Psoas muscle (tissue), 8 donors: ENCODE measurements around the gene COL25A1. TPM values are rescaled to one million over a fixed set of nuclear protein-coding genes. Genes with fewer than 3 reads are reported as not detected.
A peak's percentile ranks its signal among the peaks of the same experiment; 100 is the strongest.

Experiments
- ATAC-seq, 4 donors: fragments of 200-7000 bp; cut with Tn5 transposase; one replicate each; pipeline ENCODE4 v1.9.1; 2020; ENCODE audit warnings: moderate library complexity in 3 of 4, mild to moderate bottlenecking in 2 of 4
- DNase-seq, 2 donors: peaks; one replicate each; pipeline ENCODE4 v3.0.0-alpha.2; 2020
- H3K27ac ChIP-seq: fragments of 200-600 bp; one replicate; pipeline ENCODE4 v1.8.0; 2022
- H3K27me3 ChIP-seq, 3 donors: fragments of 200-600 bp in 1 of 3; one replicate each; pipeline versions ENCODE4 v1.6.1 to v1.8.0; 2013 to 2022; ENCODE audit warnings: low read length in 2 of 3, mild to moderate bottlenecking in 2 of 3, moderate library complexity in 1 of 3; ENCODE audit not compliant: insufficient read depth in 3 of 3
- H3K36me3 ChIP-seq, 2 donors: fragments of 200-600 bp in 1 of 2; one replicate each; pipeline versions ENCODE4 v1.6.1 to v1.8.0; 2013 to 2022; ENCODE audit warnings: low read depth in 1 of 2, mild to moderate bottlenecking in 1 of 2, moderate library complexity in 1 of 2; ENCODE audit not compliant: insufficient read depth in 1 of 2
- H3K4me1 ChIP-seq: fragments of 200-600 bp; one replicate; pipeline ENCODE4 v1.8.0; 2022
- H3K4me3 ChIP-seq: fragments of 200-600 bp; one replicate; pipeline ENCODE4 v1.8.0; 2022; ENCODE audit warnings: mild to moderate bottlenecking
- H3K9me3 ChIP-seq: fragments of 200-600 bp; one replicate; pipeline ENCODE4 v1.8.0; 2022
- CTCF ChIP-seq: fragments of 200-600 bp; IDR thresholded peaks from one replicate; pipeline ENCODE4 v1.8.0; 2022; ENCODE audit warnings: antibody characterized with exemption
- WGBS, 3 donors: extraction: QIAGEN DNeasy Blood & Tissue Kit; methylation state at CpG; one replicate each; pipeline versions ENCODE4 v1.1.6 to v1.1.7; 2013; 5-methylcytosine and 5-hydroxymethylcytosine counted together
- intact Hi-C, 2 donors: fragments of 100-400 bp; cut with DNase I; formaldehyde crosslinking; loops; one replicate each; pipeline versions ENCODE4 v1.11.0 to v1.14.2; 2022
- polyA plus RNA-seq, 3 donors: library from polyadenylated mRNA; stranded (reverse); fragments of 200-250 nt; gene quantifications; one replicate each; pipeline ENCODE4 v1.2.3, GENCODE V29; 2013
- total RNA-seq, 4 donors: library from RNA; stranded (reverse); fragmentation: NEBNext Ultra II Directional in 2 of 4; extraction: Animal tissue kit (Norgen Biotek cat#: 25700) in 2 of 4; gene quantifications; one replicate each; pipeline versions ENCODE4 v1.2.1 to v1.2.4, GENCODE V29; 2021 to 2023
- donor health status: healthy with polysubstance abuse.
- donor health status: DM: no; HTN: no; CAD: no; lungs with moderate emphysema.
- donor health status: Bipolar disorder and iron deficiency.
- donor health status: healthy.
- donor health status: DM: yes; HTN: yes; CAD: no.
- donor health status: DM: no; HTN: no; CAD: no.
- donor health status: DM: no; HTN: no; CAD: no.
- donor health status: DM: yes; HTN: yes; CAD: no.

COL25A1 gene
- total and polyA plus RNA-seq, 7 donors = 0.14 to 1.5 (median 0.36) TPM

GRCh38 chr4:108831886-108832285, 470.6 kb downstream of the COL25A1 start:
- no peaks in the 10 kb centered on the region for H3K9me3 ChIP-seq
- WGBS, 3 donors = 41 to 50% (median 50%) methylated on average over 3 of the region's 3 CpGs
- intact Hi-C loops = loop anchor here (5.0 to 10.0 kb wide), 2 partner anchors 473 to 570 kb away; partner anchors contain the start of gene COL25A1 (in 2 of the 2)
- TF ChIP-seq CTCF = no peak
- no peak overlapping the region for H3K27ac ChIP-seq
- DNase-seq (no peak), ATAC-seq (no peak)
- no peaks in the 10 kb centered on the region for H3K36me3 ChIP-seq
- peaks cover 21% of the 10 kb centered on the region for H3K4me1 ChIP-seq
- H3K4me3 ChIP-seq = no peak overlapping the region
- no peaks in the 10 kb centered on the region for H3K27me3 ChIP-seq

- no peak for ATAC-seq
- H3K36me3 ChIP-seq = no peaks in the 10 kb centered on the region
- intact Hi-C loops = loop anchor here (5.0 to 10.0 kb wide), 2 partner anchors 474 to 571 kb away; partner anchors contain the start of gene COL25A1 (in 2 of the 2)
- H3K4me3 ChIP-seq = no peak overlapping the region
- H3K27me3 ChIP-seq = no peaks in the 10 kb centered on the region
- 99 to 100% (median 100%) methylated on average over 1 of the region's 1 CpG for WGBS, 3 donors
- peaks cover 21% of the 10 kb centered on the region for H3K4me1 ChIP-seq
- no peaks in the 10 kb centered on the region for H3K9me3 ChIP-seq
- H3K27ac ChIP-seq = no peak overlapping the region
- DNase-seq = no peak
- TF ChIP-seq CTCF = no peak
Measured at GRCh38 chr4:108831291-108831690, 471.2 kb downstream of the COL25A1 start.

- TF ChIP-seq CTCF = no peak
- no peak overlapping the region for H3K4me3 ChIP-seq
- WGBS, 3 donors = 10 to 13% (median 13%) methylated on average over 4 of the region's 4 CpGs
- intact Hi-C loops = loop anchor here (5.0 to 10.0 kb wide), 2 partner anchors 474 to 572 kb away; partner anchors contain the start of gene COL25A1 (in 2 of the 2)
- peaks cover 21% of the 10 kb centered on the region for H3K4me1 ChIP-seq
- H3K36me3 ChIP-seq = no peaks in the 10 kb centered on the region
- H3K27me3 ChIP-seq = no peaks in the 10 kb centered on the region
- DNase-seq = peak; percentile 33 to 68
- H3K9me3 ChIP-seq = no peaks in the 10 kb centered on the region
- ATAC-seq = peak; percentile 73 to 93 (median 85)
- H3K27ac ChIP-seq = peak overlapping the region; percentile 21
Measured at GRCh38 chr4:108830509-108831244, 471.8 kb downstream of the COL25A1 start.

GRCh38 chr4:108829966-108830492, 472.4 kb downstream of the COL25A1 start:
- ATAC-seq (peak in 2 of 4 donors; percentile 30 to 41), DNase-seq (no peak)
- Histone ChIP-seq H3K4me1 (peaks cover 21% of the 10 kb centered on the region), H3K36me3 (no peaks in the 10 kb centered on the region), H3K27me3 (no peaks in the 10 kb centered on the region), H3K9me3 (no peaks in the 10 kb centered on the region), H3K4me3 (no peak overlapping the region), H3K27ac (peak overlapping the region; percentile 21)
- TF ChIP-seq CTCF = no peak
- 25 to 43% (median 34%) methylated on average over 4 of the region's 4 CpGs for WGBS, 3 donors
- intact Hi-C loops = loop anchor here (5.0 to 10.0 kb wide), 3 partner anchors 475 to 572 kb away; partner anchors contain the start of gene COL25A1 (in 2 of the 2)
